ENCODE data around the gene NMRK2.

NMRK2 gene

GRCh38 chr19:3975144-3975543 is 42.3 kb downstream of the NMRK2 start:
- Mint-ChIP-seq H3K27ac (ENCODE audit: low read depth) (no peak overlapping the region), H3K36me3 (ENCODE audit: insufficient read depth) (peaks cover 69% of the 10 kb centered on the region), H3K4me3 (no peak overlapping the region), H3K27me3 (no peaks in the 10 kb centered on the region), H3K4me1 (peaks cover 11% of the 10 kb centered on the region), H3K9me3 (no peaks in the 10 kb centered on the region)
- DNase-seq (ENCODE audit: low spot score in 2 of 2): no peak
- no peak for ATAC-seq (replicated peaks; ENCODE audit: extremely low read depth, poor library complexity, severe bottlenecking)

- peak overlapping the region; percentile 35 for H3K27ac Mint-ChIP-seq (ENCODE audit: low read depth)
- H3K4me3 Mint-ChIP-seq: no peak overlapping the region
- ATAC-seq (replicated peaks; ENCODE audit: extremely low read depth, poor library complexity, severe bottlenecking) (no peak), DNase-seq (ENCODE audit: low spot score in 2 of 2) (no peak)
- H3K36me3 Mint-ChIP-seq (ENCODE audit: insufficient read depth): peaks cover 68% of the 10 kb centered on the region
- H3K27me3 Mint-ChIP-seq: no peaks in the 10 kb centered on the region
- no peaks in the 10 kb centered on the region for H3K9me3 Mint-ChIP-seq
- peaks cover 6% of the 10 kb centered on the region for H3K4me1 Mint-ChIP-seq
These were observed 42.8 kb downstream of the NMRK2 start for GRCh38 chr19:3975637-3976087.

DNA sequence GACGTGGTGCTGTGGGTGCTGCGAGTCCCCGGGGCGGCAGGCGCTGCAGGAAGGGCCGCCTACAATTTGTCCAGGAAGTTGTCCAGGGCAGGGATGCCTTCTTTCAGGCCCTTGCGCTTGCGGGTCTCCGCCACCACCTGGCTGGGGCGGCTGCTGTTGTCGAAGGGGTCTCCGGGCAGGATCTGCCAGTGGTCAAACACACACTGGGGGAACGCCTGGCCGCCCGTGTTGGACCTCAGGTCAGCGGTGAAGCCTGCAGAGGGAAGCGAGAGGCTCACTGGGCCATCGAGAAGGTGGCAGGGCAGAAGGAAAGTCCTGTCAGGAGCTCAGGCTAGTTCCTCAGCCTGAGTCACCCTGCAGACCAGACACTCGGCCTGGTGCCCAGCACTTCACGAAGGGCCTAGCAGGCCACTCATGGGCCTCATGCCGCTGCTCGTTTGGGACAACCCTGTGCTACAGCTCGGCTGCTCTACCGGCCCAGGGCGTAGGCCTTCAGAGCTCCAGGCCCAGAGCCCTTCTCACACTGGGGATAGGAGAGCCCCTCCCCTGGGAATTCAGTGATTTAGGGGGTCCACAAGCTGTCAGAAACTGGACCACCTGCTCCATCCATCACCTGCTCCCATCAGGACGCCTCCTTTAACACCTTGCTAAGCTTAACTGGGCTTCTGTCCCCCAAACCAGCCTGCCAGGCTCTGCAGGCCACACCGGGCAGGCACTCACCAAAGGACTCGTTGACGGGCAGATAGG is 43.8 kb downstream of the NMRK2 start:
- Mint-ChIP-seq H3K36me3 (ENCODE audit: insufficient read depth) (peaks cover 71% of the 10 kb centered on the region), H3K9me3 (no peaks in the 10 kb centered on the region), H3K4me3 (peak overlapping the region; percentile 47), H3K27me3 (no peaks in the 10 kb centered on the region), H3K4me1 (peaks cover 5% of the 10 kb centered on the region), H3K27ac (ENCODE audit: low read depth) (peak overlapping the region; percentile 38)
- DNase-seq (ENCODE audit: low spot score in 2 of 2): no peak
- no peak for ATAC-seq (replicated peaks; ENCODE audit: extremely low read depth, poor library complexity, severe bottlenecking)

DNA sequence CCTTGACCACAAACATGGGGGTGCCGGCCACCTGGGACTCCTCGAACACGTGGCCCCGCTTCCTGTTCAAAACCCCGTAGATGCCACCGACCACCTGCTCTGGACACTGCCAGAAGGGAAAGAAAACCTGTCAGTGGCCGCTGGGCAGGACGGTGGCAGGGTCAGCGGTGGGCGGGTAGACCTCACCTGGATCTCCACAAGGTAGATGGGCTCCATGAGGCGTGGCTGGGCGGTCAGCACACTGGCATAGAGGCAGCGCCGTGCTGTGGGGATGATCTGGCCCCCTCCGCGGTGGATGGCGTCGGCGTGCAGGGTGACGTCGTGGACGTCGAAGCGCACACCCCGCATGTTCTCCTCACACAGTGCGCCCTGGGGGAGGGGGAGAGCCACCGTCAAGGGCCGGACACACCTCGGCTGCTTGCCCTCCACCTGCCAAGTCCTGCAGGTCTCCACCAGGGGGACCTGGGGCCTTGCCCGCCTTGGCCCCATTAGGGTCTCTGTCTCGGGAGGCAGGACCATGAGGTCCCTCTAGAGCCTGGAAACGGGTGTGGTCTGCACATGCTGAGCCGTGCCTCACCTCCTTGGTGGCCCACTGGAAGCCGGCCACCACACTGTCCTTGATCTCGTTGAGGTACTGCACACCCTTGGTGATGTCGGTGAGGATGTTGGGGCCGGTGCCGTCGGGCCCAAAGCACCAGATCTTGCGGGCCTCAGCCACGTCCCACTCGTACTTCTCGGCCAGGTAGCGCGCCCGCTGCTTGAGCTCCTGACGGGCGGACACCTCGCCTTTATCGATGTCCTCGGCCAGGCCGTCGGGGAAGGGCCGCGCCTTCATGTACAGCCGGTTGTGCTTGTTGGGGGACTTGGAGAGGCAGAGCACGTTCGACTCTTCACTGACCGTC is 44.6 kb downstream of the NMRK2 start:
- ATAC-seq (replicated peaks; ENCODE audit: extremely low read depth, poor library complexity, severe bottlenecking): no peak
- no peak for DNase-seq (ENCODE audit: low spot score in 2 of 2)
- H3K27me3 Mint-ChIP-seq: no peaks in the 10 kb centered on the region
- H3K9me3 Mint-ChIP-seq: no peaks in the 10 kb centered on the region
- H3K4me1 Mint-ChIP-seq: peaks cover 7% of the 10 kb centered on the region
- H3K36me3 Mint-ChIP-seq (ENCODE audit: insufficient read depth): peaks cover 76% of the 10 kb centered on the region
- H3K4me3 Mint-ChIP-seq: peak overlapping the region; percentile 47
- peak overlapping the region; percentile 38 for H3K27ac Mint-ChIP-seq (ENCODE audit: low read depth)

- DNase-seq (ENCODE audit: low spot score in 2 of 2): no peak
- Mint-ChIP-seq H3K4me3 (peak overlapping the region; percentile 18), H3K27ac (ENCODE audit: low read depth) (no peak overlapping the region), H3K36me3 (ENCODE audit: insufficient read depth) (peaks cover 79% of the 10 kb centered on the region), H3K4me1 (peaks cover 14% of the 10 kb centered on the region), H3K9me3 (no peaks in the 10 kb centered on the region), H3K27me3 (no peaks in the 10 kb centered on the region)
- ATAC-seq (replicated peaks; ENCODE audit: extremely low read depth, poor library complexity, severe bottlenecking): no peak
These were observed 45.3 kb downstream of the NMRK2 start for GRCh38 chr19:3978145-3978544.

DNA sequence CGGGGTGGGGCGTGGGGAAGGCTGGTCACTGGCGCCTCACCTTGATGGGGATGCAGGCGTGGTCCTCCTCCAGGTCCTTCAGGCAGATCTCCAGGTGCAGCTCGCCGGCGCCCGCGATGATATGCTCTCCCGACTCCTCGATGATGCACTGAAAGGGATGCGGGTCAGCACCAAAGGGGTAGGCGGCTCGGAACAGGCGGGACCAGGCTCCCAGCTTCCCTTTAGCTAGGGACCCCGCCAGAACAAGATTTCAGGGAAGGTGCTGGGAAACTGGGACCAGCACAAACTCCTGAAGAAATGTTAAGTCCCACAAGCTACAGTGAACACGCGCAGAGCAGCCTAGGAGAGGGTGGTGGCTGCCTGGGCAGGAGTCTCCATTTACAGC is 46.4 kb downstream of the NMRK2 start:
- ATAC-seq (replicated peaks; ENCODE audit: extremely low read depth, poor library complexity, severe bottlenecking) (no peak), DNase-seq (ENCODE audit: low spot score in 2 of 2) (no peak)
- Mint-ChIP-seq H3K9me3 (no peaks in the 10 kb centered on the region), H3K4me1 (peaks cover 25% of the 10 kb centered on the region), H3K27me3 (no peaks in the 10 kb centered on the region), H3K4me3 (peak overlapping the region; percentile 23), H3K36me3 (ENCODE audit: insufficient read depth) (peaks cover 90% of the 10 kb centered on the region), H3K27ac (ENCODE audit: low read depth) (peak overlapping the region; percentile 73)

DNA sequence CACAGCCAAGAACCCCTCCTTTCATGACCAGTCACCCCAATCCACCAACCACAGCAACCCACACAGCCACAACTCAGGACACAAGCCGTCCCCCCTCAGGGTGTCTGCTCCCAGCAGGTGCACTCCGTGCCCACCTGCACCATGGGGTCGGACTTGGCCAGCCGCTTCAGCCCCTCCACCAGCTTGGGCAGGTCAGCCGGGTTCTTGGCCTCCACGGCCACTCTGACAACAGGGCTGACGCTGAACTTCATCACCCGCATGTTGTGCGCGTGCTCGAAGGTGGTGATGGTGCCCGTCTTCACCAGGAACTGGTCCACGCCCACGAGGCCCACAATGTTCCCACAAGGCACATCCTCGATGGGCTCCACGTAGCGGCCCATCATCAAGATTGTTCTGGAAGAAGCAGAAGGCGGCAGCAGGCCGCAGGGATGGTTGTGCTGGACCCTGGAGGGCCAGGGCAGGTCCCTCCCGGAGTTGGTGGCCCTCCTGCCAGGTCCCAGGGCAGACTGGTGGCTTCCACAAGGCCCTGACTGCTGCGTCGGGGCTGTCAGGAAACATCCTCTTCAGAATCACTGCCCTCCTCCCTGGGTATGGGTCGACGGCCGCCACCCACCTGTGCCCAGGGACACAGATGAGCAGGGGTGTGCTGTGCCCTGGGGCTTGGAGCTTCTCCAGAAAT is 46.9 kb downstream of the NMRK2 start:
- H3K4me3 Mint-ChIP-seq: peak overlapping the region; percentile 23
- ATAC-seq (replicated peaks; ENCODE audit: extremely low read depth, poor library complexity, severe bottlenecking) (no peak), DNase-seq (ENCODE audit: low spot score in 2 of 2) (no peak)
- peaks cover 30% of the 10 kb centered on the region for H3K4me1 Mint-ChIP-seq
- H3K27ac Mint-ChIP-seq (ENCODE audit: low read depth): no peak overlapping the region
- no peaks in the 10 kb centered on the region for H3K27me3 Mint-ChIP-seq
- peaks cover 94% of the 10 kb centered on the region for H3K36me3 Mint-ChIP-seq (ENCODE audit: insufficient read depth)
- no peaks in the 10 kb centered on the region for H3K9me3 Mint-ChIP-seq

- peaks cover 38% of the 10 kb centered on the region for H3K4me1 Mint-ChIP-seq
These were observed 47.7 kb downstream of the NMRK2 start for GRCh38 chr19:3980353-3981251.

GRCh38 chr19:3981373-3981735 is 48.5 kb downstream of the NMRK2 start:
- no peaks in the 10 kb centered on the region for H3K27me3 Mint-ChIP-seq
- no peaks in the 10 kb centered on the region for H3K9me3 Mint-ChIP-seq
- peak overlapping the region; percentile 37 for H3K4me3 Mint-ChIP-seq
- peaks cover 41% of the 10 kb centered on the region for H3K4me1 Mint-ChIP-seq
- no peak for DNase-seq (ENCODE audit: low spot score in 2 of 2)
- ATAC-seq (replicated peaks; ENCODE audit: extremely low read depth, poor library complexity, severe bottlenecking): no peak
- peak overlapping the region; percentile 95 for H3K27ac Mint-ChIP-seq (ENCODE audit: low read depth)
- H3K36me3 Mint-ChIP-seq (ENCODE audit: insufficient read depth): peaks cover 86% of the 10 kb centered on the region

More at GRCh38 chr19:3980353-3981251, 47.7 kb downstream of the NMRK2 start:
- no peaks in the 10 kb centered on the region for H3K9me3 Mint-ChIP-seq
- ATAC-seq (replicated peaks; ENCODE audit: extremely low read depth, poor library complexity, severe bottlenecking) (no peak), DNase-seq (ENCODE audit: low spot score in 2 of 2) (no peak)
- peak overlapping the region; percentile 95 for H3K27ac Mint-ChIP-seq (ENCODE audit: low read depth)
- H3K4me3 Mint-ChIP-seq: peak overlapping the region; percentile 37
- no peaks in the 10 kb centered on the region for H3K27me3 Mint-ChIP-seq
- peaks cover 93% of the 10 kb centered on the region for H3K36me3 Mint-ChIP-seq (ENCODE audit: insufficient read depth)

- no peaks in the 10 kb centered on the region for H3K9me3 Mint-ChIP-seq
- ATAC-seq (replicated peaks; ENCODE audit: extremely low read depth, poor library complexity, severe bottlenecking): no peak
- H3K36me3 Mint-ChIP-seq (ENCODE audit: insufficient read depth): peaks cover 82% of the 10 kb centered on the region
- DNase-seq (ENCODE audit: low spot score in 2 of 2): no peak
- no peaks in the 10 kb centered on the region for H3K27me3 Mint-ChIP-seq
- peak overlapping the region; percentile 94 for H3K4me3 Mint-ChIP-seq
- H3K4me1 Mint-ChIP-seq: peaks cover 47% of the 10 kb centered on the region
- peak overlapping the region; percentile 95 for H3K27ac Mint-ChIP-seq (ENCODE audit: low read depth)
These were observed 49.1 kb downstream of the NMRK2 start for GRCh38 chr19:3981736-3982681.

All from central memory CD8-positive, alpha-beta T cell (primary cell).